CD4-positive, alpha-beta memory T cell (primary cell): ENCODE data around the gene DDN. TPM values are rescaled to one million over a fixed set of nuclear protein-coding genes. Genes with fewer than 3 reads are reported as not detected.

Source experiments
- CTCF ChIA-PET: fragments of 350-600 bp; sonication (Branson Sonifier 250); formaldehyde crosslinking; loops from one replicate; lab custom pipeline; 2021; ENCODE audit warnings: inconsistent platforms; ENCODE audit not compliant: partially characterized antibody; lab: Charles Lee
- POLR2A ChIA-PET: fragments of 350-600 bp; sonication (Branson Sonifier 250); formaldehyde crosslinking; loops from one replicate; lab custom pipeline; 2021; ENCODE audit not compliant: partially characterized antibody; lab: Charles Lee
- DNase-seq, 5 donors: peaks; one replicate each; pipeline versions ENCODE4 v3.0.0 to v3.0.0-alpha.2; 2020 to 2022; ENCODE audit warnings: mixed read lengths in 1 of 5
- H3K27ac ChIP-seq: one replicate; pipeline ENCODE4 v1.7.0; 2013; ENCODE audit warnings: low read depth, low read length
- H3K27me3 ChIP-seq: 2 replicates; pipeline ENCODE4 v1.7.0; 2013; ENCODE audit warnings: mild to moderate bottlenecking, low read length, moderate library complexity; ENCODE audit not compliant: insufficient read depth
- H3K36me3 ChIP-seq: 2 replicates; pipeline ENCODE4 v1.7.0; 2013; ENCODE audit warnings: mild to moderate bottlenecking, low read length, moderate library complexity; ENCODE audit not compliant: insufficient read depth
- H3K4me1 ChIP-seq: 2 replicates; pipeline ENCODE4 v1.7.0; 2013; ENCODE audit warnings: mild to moderate bottlenecking, low read length, moderate library complexity; ENCODE audit not compliant: insufficient read depth
- H3K4me3 ChIP-seq, 2 donors: one replicate each; pipeline ENCODE4 v1.7.0; 2013; ENCODE audit warnings: low read length in 2 of 2, mild to moderate bottlenecking in 1 of 2
- H3K9me3 ChIP-seq, 2 donors: one replicate each; pipeline ENCODE4 v1.7.0; 2013; ENCODE audit warnings: low read length in 2 of 2, control low read depth in 1 of 2; ENCODE audit not compliant: control insufficient read depth in 1 of 2
- H3K27ac Mint-ChIP-seq, 7 donors: one replicate each; pipeline ENCODE4 v1.8.0; 2020 to 2021; ENCODE audit warnings: mixed read lengths in 7 of 7, mild to moderate bottlenecking in 6 of 7, inconsistent platforms in 3 of 7, moderate library complexity in 3 of 7
- H3K27me3 Mint-ChIP-seq, 2 donors: one replicate each; pipeline ENCODE4 v1.8.0; 2020 to 2021; ENCODE audit warnings: mixed read lengths in 2 of 2
- H3K36me3 Mint-ChIP-seq, 2 donors: one replicate each; pipeline ENCODE4 v1.8.0; 2020 to 2021; ENCODE audit warnings: mixed read lengths in 2 of 2, inconsistent platforms in 1 of 2, mild to moderate bottlenecking in 1 of 2
- H3K4me1 Mint-ChIP-seq, 4 donors: one replicate each; pipeline ENCODE4 v1.8.0; 2020 to 2021; ENCODE audit warnings: mixed read lengths in 4 of 4, mild to moderate bottlenecking in 1 of 4
- H3K4me3 Mint-ChIP-seq, 8 donors: one replicate each; pipeline ENCODE4 v1.8.0; 2020 to 2021; ENCODE audit warnings: mixed read lengths in 8 of 8, mild to moderate bottlenecking in 7 of 8, moderate library complexity in 6 of 8, inconsistent platforms in 3 of 8
- H3K9me3 Mint-ChIP-seq, 8 donors: one replicate each; pipeline ENCODE4 v1.8.0; 2020 to 2021; ENCODE audit warnings: mixed read lengths in 8 of 8, mild to moderate bottlenecking in 5 of 8, inconsistent platforms in 3 of 8, moderate library complexity in 1 of 8
- intact Hi-C: fragments of 100-400 bp; cut with micrococcal nuclease; formaldehyde crosslinking; loops from one replicate; pipeline ENCODE4 v1.15.1; 2023
- polyA plus RNA-seq, 2 donors: library from polyadenylated mRNA; unstranded; fragments of 300-500 nt; fragmentation: Illumina TruSeq; gene quantifications; one replicate each; pipeline ENCODE4 v1.2.3, GENCODE V29; 2021
- total RNA-seq, 2 experiments: library from RNA; stranded (reverse); gene quantifications; one replicate each; pipeline ENCODE4 v1.2.3, GENCODE V29; 2021

The DDN gene
- total and polyA plus RNA-seq, 4 experiments from 2014 or later, result not detected

- no peak for DNase-seq
- Mint-ChIP-seq H3K36me3 (peaks cover 0 to 1% of the 10 kb centered on the region in 2 donors), H3K4me3 (peak overlapping the region in 7 of 8 donors; percentile 73 to 91 (median 87)), H3K4me1 (peaks cover 28 to 48% (median 38%) of the 10 kb centered on the region in 4 donors), H3K9me3 (peaks cover 0 to 13% (median 0%) of the 10 kb centered on the region in 8 donors), H3K27me3 (peaks cover under 1 to 9% of the 10 kb centered on the region in 2 donors), H3K27ac (peak overlapping the region in 6 of 7 donors; percentile 59 to 96 (median 92))
- H3K27me3 ChIP-seq, result peaks cover 6% of the 10 kb centered on the region
- H3K36me3 ChIP-seq, result no peaks in the 10 kb centered on the region
- H3K4me1 ChIP-seq, result peaks cover 45% of the 10 kb centered on the region
- H3K4me3 ChIP-seq, result no peak overlapping the region
- no peaks in the 10 kb centered on the region for H3K9me3 ChIP-seq
- POLR2A ChIA-PET, result interaction anchor here (1.4 to 6.4 kb wide), 4 partner anchors 15 to 131 kb away, joined by 4 to 54 read pairs (median 26); partner anchors contain the start of genes ARF3, DDN and DDX23
- H3K27ac ChIP-seq, result no peak overlapping the region
- CTCF ChIA-PET, result interaction anchor here (1.0 to 13.4 kb wide), 12 partner anchors 11 to 129 kb away, joined by 3 to 244 read pairs (median 5); partner anchors contain the start of genes ARF3, DDN, DDX23 and FKBP11
- intact Hi-C loops, result no loop called here
Observed at GRCh38 chr12:48982397-48983080, 16.6 kb downstream of the DDN start.

DNA sequence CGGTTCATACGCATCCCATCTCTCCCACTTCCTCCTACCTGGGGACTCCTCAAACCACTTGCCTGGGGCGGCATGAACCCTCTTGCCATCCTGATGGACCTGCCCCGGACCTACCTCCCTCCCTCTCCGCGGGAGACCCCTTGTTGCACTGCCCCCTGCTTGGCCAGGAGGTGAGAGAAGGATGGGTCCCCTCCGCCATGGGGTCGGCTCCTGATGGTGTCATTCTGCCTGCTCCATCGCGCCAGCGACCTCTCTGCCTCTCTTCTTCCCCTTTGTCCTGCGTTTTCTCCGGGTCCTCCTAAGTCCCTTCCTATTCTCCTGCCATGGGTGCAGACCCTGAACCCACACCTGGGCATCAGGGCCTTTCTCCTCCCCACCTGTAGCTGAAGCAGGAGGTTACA lies 17.4 kb downstream of the DDN start:
- Mint-ChIP-seq H3K27me3 (peaks cover 0 to 13% of the 10 kb centered on the region in 2 donors), H3K4me3 (peak overlapping the region; percentile 85 to 91 (median 88)), H3K9me3 (peaks cover 0 to 13% (median 0%) of the 10 kb centered on the region in 8 donors), H3K27ac (peak overlapping the region; percentile 59 to 96 (median 93)), H3K36me3 (peaks cover 0 to 1% of the 10 kb centered on the region in 2 donors), H3K4me1 (peaks cover 33 to 54% (median 42%) of the 10 kb centered on the region in 4 donors)
- Histone ChIP-seq H3K4me1 (peaks cover 47% of the 10 kb centered on the region), H3K27ac (peak overlapping the region; percentile 20), H3K36me3 (no peaks in the 10 kb centered on the region), H3K9me3 (no peaks in the 10 kb centered on the region), H3K4me3 (peak overlapping the region in 1 of 2 donors; percentile 73), H3K27me3 (peaks cover 6% of the 10 kb centered on the region)
- intact Hi-C loops, result loop anchor here (2.0 kb wide), 2 partner anchors 13 to 45 kb away; no protein-coding TSS in a partner anchor
- DNase-seq, result no peak
- ChIA-PET CTCF (interaction anchor here (1.0 to 13.4 kb wide), 9 partner anchors 12 to 128 kb away, joined by 3 to 244 read pairs (median 11); partner anchors contain the start of genes ARF3, DDN, DDX23 and FKBP11), POLR2A (interaction anchor here (0.8 to 6.4 kb wide), 13 partner anchors 12 to 149 kb away, joined by 3 to 55 read pairs (median 18); partner anchors contain the start of genes ARF3, DDN, DDX23 and FKBP11)

DNA sequence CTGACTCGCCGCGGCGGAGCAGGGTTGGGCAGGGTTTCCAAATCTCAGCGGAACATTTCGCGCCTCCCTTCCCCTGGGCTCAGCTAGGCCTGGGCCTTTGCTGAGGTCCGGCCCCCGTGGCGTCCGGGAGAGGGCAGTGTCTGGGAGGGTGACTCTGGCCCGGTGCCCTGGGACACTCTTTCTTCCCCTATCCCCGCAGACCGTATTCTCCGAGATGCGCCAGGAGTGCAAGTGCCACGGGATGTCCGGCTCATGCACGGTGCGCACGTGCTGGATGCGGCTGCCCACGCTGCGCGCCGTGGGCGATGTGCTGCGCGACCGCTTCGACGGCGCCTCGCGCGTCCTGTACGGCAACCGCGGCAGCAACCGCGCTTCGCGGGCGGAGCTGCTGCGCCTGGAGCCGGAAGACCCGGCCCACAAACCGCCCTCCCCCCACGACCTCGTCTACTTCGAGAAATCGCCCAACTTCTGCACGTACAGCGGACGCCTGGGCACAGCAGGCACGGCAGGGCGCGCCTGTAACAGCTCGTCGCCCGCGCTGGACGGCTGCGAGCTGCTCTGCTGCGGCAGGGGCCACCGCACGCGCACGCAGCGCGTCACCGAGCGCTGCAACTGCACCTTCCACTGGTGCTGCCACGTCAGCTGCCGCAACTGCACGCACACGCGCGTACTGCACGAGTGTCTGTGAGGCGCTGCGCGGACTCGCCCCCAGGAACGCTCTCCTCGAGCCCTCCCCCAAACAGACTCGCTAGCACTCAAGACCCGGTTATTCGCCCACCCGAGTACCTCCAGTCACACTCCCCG lies 18.0 kb downstream of the DDN start:
- H3K27ac Mint-ChIP-seq, result peak overlapping the region; percentile 77 to 96 (median 93)
- peaks cover 6% of the 10 kb centered on the region for H3K27me3 ChIP-seq
- DNase-seq, result peak; percentile 65 to 82 (median 74)

DNA sequence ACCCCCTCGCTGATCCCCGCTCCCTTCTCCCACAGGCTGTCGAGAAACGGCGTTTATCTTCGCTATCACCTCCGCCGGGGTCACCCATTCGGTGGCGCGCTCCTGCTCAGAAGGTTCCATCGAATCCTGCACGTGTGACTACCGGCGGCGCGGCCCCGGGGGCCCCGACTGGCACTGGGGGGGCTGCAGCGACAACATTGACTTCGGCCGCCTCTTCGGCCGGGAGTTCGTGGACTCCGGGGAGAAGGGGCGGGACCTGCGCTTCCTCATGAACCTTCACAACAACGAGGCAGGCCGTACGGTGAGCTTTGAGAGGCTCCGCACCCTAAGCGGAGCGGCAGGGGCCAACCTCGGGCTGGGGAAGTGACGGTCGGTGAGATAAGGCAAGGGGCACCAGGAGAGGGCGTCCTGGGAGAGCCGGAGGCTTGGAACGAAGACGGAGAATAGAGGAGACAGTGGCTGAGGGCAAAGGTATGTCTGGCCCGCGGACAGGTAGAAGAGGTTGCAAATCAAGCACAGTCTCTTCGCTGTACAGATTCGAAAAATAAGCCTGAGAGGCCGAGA lies 18.7 kb downstream of the DDN start:
- Mint-ChIP-seq H3K36me3 (peaks cover 0 to 1% of the 10 kb centered on the region in 2 donors), H3K27ac (peak overlapping the region; percentile 77 to 96 (median 93)), H3K9me3 (peaks cover 0 to 13% (median 0%) of the 10 kb centered on the region in 8 donors), H3K4me1 (peaks cover 33 to 58% (median 44%) of the 10 kb centered on the region in 4 donors), H3K4me3 (peak overlapping the region; percentile 85 to 91 (median 89)), H3K27me3 (peaks cover 2 to 13% of the 10 kb centered on the region in 2 donors)
- Histone ChIP-seq H3K9me3 (no peaks in the 10 kb centered on the region), H3K36me3 (no peaks in the 10 kb centered on the region), H3K4me1 (peaks cover 47% of the 10 kb centered on the region), H3K4me3 (peak overlapping the region; percentile 66 to 73), H3K27me3 (peaks cover 6% of the 10 kb centered on the region), H3K27ac (peak overlapping the region; percentile 29)
- peak in 3 of 5 donors; percentile 39 to 47 (median 41) for DNase-seq
- intact Hi-C loops, result loop anchor here (1.0 to 2.0 kb wide), 4 partner anchors 8 to 44 kb away; no protein-coding TSS in a partner anchor
- CTCF ChIA-PET, result interaction anchor here (0.8 to 13.4 kb wide), 10 partner anchors 13 to 128 kb away, joined by 3 to 244 read pairs (median 49); partner anchors contain the start of genes ARF3, DDN, DDX23 and FKBP11
- POLR2A ChIA-PET, result interaction anchor here (0.8 to 6.4 kb wide), 19 partner anchors 8 to 151 kb away, joined by 3 to 55 read pairs (median 5); partner anchors contain the start of genes ARF3, DDN, DDX23 and FKBP11

More for the DNA sequence above, 18.0 kb downstream of the DDN start:
- peaks cover 33 to 56% (median 43%) of the 10 kb centered on the region in 4 donors for H3K4me1 Mint-ChIP-seq
- Histone ChIP-seq H3K9me3 (no peaks in the 10 kb centered on the region), H3K27ac (peak overlapping the region; percentile 29), H3K4me1 (peaks cover 47% of the 10 kb centered on the region), H3K4me3 (peak overlapping the region; percentile 29 to 73), H3K36me3 (no peaks in the 10 kb centered on the region)
- ChIA-PET POLR2A (interaction anchor here (0.8 to 6.4 kb wide), 16 partner anchors 11 to 150 kb away, joined by 3 to 55 read pairs (median 6); partner anchors contain the start of genes ARF3, DDN, DDX23 and FKBP11), CTCF (interaction anchor here (0.8 to 13.4 kb wide), 8 partner anchors 13 to 128 kb away, joined by 3 to 244 read pairs (median 56); partner anchors contain the start of genes ARF3, DDN, DDX23 and FKBP11)
- H3K4me3 Mint-ChIP-seq, result peak overlapping the region; percentile 85 to 91 (median 89)
- H3K9me3 Mint-ChIP-seq, result peaks cover 0 to 13% (median 0%) of the 10 kb centered on the region in 8 donors
- H3K27me3 Mint-ChIP-seq, result peaks cover 2 to 13% of the 10 kb centered on the region in 2 donors
- H3K36me3 Mint-ChIP-seq, result peaks cover 0 to 1% of the 10 kb centered on the region in 2 donors
- intact Hi-C loops, result loop anchor here (1.0 to 2.0 kb wide), 4 partner anchors 7 to 44 kb away; no protein-coding TSS in a partner anchor

DNA sequence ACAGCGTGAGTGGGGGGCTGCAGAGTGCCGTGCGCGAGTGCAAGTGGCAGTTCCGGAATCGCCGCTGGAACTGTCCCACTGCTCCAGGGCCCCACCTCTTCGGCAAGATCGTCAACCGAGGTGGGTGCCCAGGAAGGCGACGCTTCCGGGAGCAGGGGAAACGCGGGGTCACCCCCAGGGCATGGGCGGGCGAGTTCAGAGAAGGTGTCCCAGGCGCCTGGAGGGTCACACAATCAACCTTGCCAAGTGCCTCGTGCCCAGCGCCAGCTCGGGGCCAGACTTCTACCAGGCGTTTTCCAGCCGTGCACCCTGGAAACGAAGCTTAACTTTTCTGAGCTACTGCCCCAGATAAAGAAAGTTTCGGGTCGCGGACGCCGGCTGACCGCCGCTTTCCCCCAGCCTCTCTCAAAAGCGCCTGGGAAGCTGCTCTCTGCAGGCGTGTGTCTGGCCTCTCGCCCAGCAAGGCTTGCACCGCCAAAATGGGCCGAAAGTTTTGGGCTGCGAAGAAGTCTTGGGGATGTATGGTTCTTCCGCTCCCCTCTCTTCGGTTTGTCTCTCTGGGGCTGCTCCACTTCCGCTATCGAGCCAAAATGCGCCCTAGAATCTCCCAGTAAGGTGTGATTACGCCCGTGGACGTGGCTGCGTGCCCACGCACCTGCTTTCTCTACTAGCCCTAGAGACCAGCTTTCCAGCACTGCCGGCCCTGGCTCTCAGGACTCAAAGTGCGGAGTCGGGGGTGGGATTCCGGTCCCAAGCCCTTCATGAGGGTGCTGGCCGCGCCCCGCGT lies 19.4 kb downstream of the DDN start:
- Mint-ChIP-seq H3K9me3 (peaks cover 0 to 13% (median 0%) of the 10 kb centered on the region in 8 donors), H3K4me1 (peaks cover 33 to 58% (median 44%) of the 10 kb centered on the region in 4 donors), H3K27ac (peak overlapping the region; percentile 73 to 96 (median 87)), H3K27me3 (peaks cover 3 to 13% of the 10 kb centered on the region in 2 donors), H3K4me3 (peak overlapping the region; percentile 85 to 91 (median 89)), H3K36me3 (peaks cover 0 to 1% of the 10 kb centered on the region in 2 donors)
- ChIA-PET POLR2A (interaction anchor here (0.7 to 6.4 kb wide), 17 partner anchors 9 to 151 kb away, joined by 3 to 55 read pairs (median 6); partner anchors contain the start of genes ARF3, DDN, DDX23 and FKBP11), CTCF (interaction anchor here (0.6 to 13.4 kb wide), 11 partner anchors 12 to 127 kb away, joined by 3 to 244 read pairs (median 43); partner anchors contain the start of genes ARF3, DDN, DDX23 and FKBP11)
- H3K27ac ChIP-seq, result peak overlapping the region; percentile 29
- no peaks in the 10 kb centered on the region for H3K36me3 ChIP-seq
- peaks cover 6% of the 10 kb centered on the region for H3K27me3 ChIP-seq
- no peaks in the 10 kb centered on the region for H3K9me3 ChIP-seq
- H3K4me3 ChIP-seq, result peak overlapping the region; percentile 66 to 73
- H3K4me1 ChIP-seq, result peaks cover 47% of the 10 kb centered on the region
- intact Hi-C loops, result loop anchor here (1.0 to 5.0 kb wide), 6 partner anchors 9 to 77 kb away; partner anchors contain the start of gene FKBP11
- DNase-seq, result peak; percentile 54 to 74 (median 57)
